ENCODE results near the gene CEACAM4. TPM values are rescaled to one million over a fixed set of nuclear protein-coding genes. Genes with fewer than 3 reads are reported as not detected.

Gene CEACAM4
- total RNA-seq, 1 donor, result not detected

Small RNA genes lying within 50 kb of the gene (small RNA-seq; reads per million reads assigned to genes)
- gene AC243960.4, result not detected

Other genes with a start within 250 kb of the CEACAM4 start
- gene EXOSC5, start 229.7 kb downstream of the CEACAM4 start, total RNA-seq, result 13.3 and 14.5 TPM in 2 replicates
- gene BCKDHA, start 229.3 kb downstream of the CEACAM4 start, total RNA-seq, result 33.9 and 37.3 TPM in 2 replicates
- 0.59 and 0.72 TPM in 2 replicates for gene B3GNT8, start 199.7 kb downstream of the CEACAM4 start, total RNA-seq
- 27.4 and 30.0 TPM in 2 replicates for gene DMAC2, start 187.2 kb downstream of the CEACAM4 start, total RNA-seq
- gene ERICH4, start 183.9 kb downstream of the CEACAM4 start, total RNA-seq, result not detected in 2 replicates
- gene CEACAM21, start 50.9 kb downstream of the CEACAM4 start, total RNA-seq, result not detected in 2 replicates
- not detected in 2 replicates for gene CEACAM7, start 61.2 kb upstream of the CEACAM4 start, total RNA-seq
- not detected in 2 replicates for gene CEACAM5, start 81.6 kb upstream of the CEACAM4 start, total RNA-seq
- gene CEACAM6, start 128.5 kb upstream of the CEACAM4 start, total RNA-seq, result not detected in 2 replicates
- not detected in 2 replicates for gene CEACAM3, start 169.5 kb upstream of the CEACAM4 start, total RNA-seq
- gene LYPD4, start 217.6 kb upstream of the CEACAM4 start, total RNA-seq, result not detected in 2 replicates
- gene DMRTC2, start 218.0 kb upstream of the CEACAM4 start, total RNA-seq, result not detected in 2 replicates
- gene RPS19, start 233.2 kb upstream of the CEACAM4 start, total RNA-seq, result 486 and 791 TPM in 2 replicates

Measured in osteoblast (primary cell).